DMS153 treated with DMSO at 0.1 percent for 48 hours (cell line): ENCODE measurements around the gene PARP14.

Source experiments
- DNase-seq: peaks from one replicate; lab custom pipeline; 2025; ENCODE audit not compliant: unreplicated experiment; lab: John Stamatoyannopoulos, UW

Gene PARP14

DNA sequence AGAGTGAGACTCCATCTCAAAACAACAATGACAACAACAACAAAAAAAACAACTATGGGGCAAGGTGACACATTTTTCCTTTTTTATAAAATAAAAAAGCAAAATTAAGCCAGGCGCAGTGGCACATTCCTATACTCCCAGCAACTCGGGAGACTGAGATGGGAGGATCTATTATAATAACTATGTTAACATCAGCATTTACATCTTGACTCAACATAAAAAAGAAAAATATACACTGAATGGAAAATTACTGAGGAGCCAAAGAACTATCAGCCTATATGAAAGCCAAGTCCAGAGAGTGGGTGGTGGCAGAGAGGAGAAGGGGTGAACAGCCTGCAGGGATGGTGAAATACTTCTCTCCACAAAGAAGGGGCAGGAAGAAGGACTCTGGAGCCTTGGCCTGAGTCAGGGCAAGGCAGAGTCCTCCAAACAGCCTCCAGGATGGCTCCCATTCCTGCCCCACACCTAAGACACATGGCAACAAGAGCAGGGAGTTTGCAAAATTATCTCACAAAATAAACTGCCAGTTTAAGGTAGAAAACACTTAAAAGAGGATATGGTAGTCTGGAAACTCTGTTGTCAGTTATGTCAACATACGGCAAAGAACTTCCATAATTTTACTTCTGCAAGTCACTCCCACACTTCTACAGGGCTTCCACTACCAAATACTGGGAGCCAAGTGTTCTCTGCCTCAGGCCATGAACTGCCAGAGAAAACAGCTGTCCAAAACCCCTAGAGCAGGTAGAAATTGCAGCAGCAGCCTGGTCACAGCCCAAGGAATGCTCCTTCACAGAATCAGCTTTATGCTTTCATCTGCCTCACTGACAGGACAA lies 87.1 kb downstream of the PARP14 start:
- no peak for DNase-seq

DNA sequence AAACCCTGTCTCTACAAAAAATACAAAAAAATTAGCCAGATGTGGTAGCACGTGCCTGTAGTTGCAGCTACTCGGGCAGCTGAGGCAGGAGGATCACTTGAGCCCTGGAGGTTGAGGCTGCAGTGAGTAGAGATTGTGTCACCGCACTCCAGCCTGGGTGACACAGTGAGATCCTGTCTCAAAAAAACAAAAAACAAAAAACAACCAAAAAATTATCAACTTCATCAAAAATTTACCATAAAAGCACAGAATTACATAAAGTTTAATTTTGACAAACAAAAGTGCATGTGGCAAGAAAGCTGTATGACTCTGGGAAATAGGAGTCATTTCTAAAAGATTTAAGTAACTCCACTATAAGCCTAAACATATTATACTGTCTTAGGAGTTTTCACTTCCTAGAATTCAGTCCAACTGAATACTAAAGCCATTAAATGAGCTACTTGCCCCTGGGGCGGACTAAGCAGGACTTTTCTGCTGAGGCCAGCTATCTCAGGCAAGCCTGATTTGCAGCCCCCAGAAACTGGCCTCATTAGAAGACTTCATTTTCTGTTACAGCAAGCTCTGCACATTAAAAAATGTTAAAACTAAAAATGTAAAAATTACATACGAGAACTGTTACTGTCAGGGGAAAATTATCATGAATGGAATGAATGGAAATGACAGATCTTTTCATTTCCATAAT lies 90.0 kb downstream of the PARP14 start:
- DNase-seq: no peak

DNA sequence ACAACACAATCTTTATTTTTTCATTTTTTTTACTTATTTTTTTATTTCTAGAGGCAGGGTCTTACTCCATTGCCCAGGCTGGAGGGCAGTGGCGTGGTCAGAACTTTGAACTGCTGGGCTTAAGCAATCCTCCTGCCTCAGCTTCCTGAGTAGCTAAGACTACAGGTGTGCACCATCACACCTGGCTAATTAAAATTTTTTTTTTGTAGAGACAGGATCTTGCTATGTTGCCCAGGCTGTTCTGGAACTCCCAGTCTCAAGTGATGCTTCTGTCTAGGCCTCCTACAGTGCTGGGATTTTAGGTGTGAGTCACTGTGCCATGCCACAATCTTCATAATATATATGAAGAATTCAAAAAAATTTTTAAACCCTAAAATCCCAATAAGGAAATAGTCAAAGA lies 92.2 kb downstream of the PARP14 start:
- no peak for DNase-seq

DNA sequence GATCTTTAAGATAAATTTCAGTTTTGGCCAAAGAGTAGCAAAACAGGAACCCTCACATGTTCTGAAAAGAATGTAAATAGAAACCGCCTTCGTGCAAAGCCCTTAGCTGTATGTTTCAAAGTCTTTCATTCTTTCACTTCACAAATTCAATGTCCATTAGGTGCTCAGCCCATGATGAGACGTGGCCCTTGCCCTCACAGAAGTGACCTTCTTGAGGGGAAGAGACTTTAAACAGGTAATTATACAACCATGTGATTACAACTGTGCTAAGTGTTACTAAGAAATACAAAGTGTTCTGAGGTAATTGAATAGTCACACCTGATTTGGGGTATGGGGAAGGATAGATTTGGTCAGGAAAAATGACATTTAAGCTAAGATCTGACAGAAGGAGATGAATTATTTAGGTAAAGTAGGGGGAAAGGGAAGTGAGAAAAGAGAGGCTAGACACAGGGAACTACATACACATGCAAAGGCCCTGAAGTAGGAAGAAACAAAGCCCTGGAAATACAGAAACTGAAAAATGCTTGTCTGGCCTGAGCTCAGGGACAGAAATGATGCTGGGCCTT lies 93.4 kb downstream of the PARP14 start:
- no peak for DNase-seq

DNA sequence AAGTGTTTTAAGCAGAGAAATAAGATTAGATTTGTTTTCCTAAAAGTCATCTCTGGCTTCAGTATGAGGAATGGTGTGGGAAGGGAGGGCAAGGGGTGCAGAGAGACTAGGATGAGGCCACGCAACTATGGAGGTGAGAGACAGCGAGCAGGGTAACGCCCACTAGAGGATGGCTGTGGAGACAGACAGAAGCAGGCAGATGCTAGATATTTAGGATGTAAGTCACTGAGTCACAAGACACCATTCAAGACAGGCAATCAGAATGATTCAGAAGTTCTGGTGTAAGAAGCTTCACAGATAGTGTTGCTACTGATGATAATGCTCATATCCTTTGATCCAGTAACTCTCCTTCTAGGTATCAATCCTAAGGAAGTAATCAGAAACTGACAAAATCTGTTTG lies 93.9 kb downstream of the PARP14 start:
- no peak for DNase-seq

DNA sequence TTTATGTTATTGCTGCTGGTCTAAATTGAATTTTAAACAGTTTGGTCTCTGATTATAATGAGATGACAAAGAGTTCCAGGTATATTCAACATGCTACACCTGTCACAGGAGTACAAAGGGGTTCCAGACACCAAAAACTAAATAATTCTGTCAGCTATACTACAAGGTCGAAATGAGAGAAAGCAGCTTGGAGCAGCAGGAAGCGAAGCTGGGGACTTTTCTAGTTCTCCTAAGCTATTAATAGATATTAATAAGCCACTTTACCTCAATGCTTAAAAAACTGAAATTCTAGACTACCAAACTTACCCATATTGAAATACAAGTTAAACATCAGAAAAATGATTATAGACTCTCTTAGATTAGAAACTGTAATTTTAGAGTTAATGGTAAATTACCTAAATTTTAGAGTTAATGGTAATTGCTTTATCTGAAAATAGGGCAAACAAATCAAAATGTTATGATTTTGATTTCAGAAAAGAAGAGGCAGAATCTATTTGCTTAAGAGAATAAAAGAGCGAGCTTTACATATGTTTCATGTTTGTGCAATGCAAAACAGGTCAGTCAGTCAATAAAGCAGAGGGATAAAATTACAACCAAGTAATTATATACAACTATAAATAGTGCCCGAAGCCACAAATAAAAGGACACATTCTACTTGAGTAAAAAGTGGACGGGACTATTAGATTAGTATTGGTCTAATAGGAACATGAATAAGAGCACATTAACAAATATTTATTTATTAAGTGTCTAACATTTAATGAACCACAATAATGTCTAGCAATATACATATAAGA lies 96.2 kb downstream of the PARP14 start:
- DNase-seq: no peak

DNA sequence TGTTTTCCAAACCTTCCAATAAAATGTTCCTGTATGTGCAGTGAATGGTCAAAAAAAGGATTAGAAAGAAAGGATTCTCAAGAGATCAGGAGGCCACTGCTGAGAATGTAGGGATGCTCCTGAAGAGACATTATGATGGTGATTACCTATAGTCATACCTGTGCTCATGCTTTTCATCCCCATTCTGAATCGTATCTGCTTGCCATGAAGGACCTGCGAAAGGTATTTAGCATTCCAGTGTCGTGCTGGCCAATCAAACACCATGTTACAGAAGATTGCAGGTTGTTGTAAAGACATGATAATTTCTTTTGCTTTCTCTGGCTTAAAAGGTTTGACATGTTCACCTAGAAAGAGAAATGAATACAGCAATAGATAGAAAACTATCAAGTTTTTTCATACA lies 96.9 kb downstream of the PARP14 start:
- no peak for DNase-seq
